Activated CD8-positive, alpha-beta memory T cell treated with anti-CD3 and anti-CD28 coated beads, Interleukin-2, amount 50 U/mL, for 24 hours (primary cell): Measurements from ENCODE around the gene ZDHHC20.
"Not testable (repeated sequence)": the region's sequence is repeated elsewhere in the genome, so short reads cannot be mapped to it uniquely, and the experiment has no call there.

Source experiments
- DNase-seq: peaks from one replicate; pipeline ENCODE4 v3.0.0-alpha.2; 2020; ENCODE audit errors: extremely low read depth

The ZDHHC20 gene

DNA sequence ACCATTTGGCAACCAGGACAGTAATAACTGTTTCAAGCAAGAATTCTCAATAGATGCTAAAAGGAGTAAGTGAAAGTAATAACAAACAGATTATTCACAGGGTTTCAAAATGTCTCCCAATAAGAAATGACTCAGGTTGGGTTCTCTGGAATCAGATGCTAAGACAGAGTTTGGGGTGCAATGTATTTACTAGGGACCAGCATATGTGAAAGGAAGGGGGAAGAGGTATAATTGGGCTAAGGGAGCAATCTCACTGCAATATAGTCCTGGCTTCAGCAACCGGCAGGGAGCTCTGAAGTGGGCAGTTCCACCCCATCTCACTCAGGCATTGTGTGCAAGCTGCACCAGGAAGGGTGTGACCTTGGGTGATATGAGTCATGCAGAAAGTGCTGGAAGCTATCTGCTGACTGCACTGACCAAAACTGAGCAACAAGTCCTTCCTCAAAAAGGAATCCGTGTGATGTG, 23.4 kb downstream of the ZDHHC20 start:
- DNase-seq = no peak

DNA sequence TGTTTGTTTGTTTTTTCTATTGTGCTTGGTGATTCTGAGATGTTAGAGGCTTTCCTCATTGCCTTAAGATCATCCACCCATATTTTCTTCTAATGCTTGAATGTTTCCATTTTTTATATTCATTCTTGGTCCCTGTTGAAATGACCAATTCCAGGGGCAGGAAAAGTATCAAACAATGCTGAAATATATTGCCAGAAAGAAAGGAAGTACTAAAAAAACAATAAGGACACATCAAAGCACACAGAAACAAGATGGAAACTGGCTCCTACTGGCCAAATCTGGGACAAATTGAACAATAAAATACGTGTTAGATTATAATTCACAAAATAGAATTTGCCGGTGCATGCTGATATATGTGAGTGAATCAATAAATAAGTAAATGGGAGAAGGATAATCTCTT, 23.9 kb downstream of the ZDHHC20 start:
- DNase-seq = no peak

DNA sequence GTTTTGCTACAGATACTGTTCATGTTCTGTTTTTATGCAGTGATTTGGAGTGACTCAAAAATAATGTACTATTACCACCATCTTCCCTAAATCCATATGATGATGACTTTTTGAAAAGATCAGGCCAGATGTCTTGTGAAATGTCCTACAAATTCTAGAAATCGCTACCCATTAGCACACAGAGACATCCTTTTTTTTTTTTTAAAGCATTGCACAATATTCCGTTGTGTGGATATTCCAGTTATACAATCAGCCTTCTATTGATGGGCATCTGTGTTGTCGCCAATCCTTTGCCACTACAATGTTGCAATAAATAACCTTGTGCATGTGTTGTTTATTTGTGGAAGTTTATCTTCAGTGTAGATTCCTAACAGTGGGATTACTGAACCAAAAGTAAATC, 24.5 kb downstream of the ZDHHC20 start:
- DNase-seq = no peak

DNA sequence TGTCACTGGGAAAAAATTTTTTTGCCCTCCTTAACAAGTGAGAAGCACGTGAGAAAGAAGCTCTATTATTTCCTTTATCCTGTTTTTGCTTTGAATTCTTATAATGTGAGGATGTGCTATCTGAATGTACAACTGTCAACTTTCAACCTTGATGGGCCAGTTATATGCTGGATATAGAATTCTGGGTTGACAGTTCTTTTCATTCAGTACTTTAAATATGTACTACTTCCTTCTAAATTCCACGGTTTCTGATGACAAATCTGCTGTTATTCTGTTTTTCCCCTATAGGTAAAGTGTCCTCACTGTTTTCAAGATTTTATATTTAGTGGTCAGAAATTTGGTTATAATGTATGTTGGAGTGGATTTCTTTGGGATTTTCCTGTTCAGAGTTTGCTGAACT, 29.9 kb downstream of the ZDHHC20 start:
- no peak for DNase-seq

DNA sequence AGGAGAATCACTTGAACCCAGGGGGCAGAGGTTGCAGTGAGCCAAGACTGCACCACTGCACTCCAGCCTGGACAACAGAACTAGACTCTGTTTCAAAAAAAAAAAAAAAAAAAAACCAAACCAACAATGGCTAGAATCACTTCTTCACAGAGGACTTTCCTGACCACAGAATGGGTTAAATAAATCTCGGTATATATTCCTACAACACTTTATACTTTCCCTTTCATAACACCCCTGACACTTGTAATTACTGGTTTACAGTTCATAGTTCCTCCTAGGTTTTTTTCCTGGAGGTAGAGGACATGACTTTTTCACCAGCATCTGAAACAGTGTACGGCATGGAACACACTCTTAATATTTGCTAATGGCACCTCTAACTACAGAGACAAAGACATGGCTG, 31.4 kb downstream of the ZDHHC20 start:
- DNase-seq = no peak

DNA sequence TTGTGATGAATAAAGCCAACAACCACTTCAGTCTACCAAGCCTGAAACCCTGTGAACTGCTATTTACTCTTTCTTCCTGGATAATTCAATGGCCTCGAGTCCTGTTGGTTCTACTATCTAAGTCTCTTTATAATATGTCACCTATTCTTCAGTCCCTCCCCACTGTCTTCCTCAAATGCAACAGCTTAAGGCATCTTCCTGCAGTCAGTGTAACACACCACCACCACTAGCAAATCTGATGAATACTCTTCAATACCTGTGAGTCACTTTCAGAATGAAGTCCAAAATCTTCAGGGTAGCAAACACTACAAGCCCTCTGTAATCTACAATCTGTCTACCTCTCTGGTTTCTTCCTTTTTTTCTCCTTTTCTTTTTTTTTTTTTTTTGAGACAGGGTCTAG, 32.9 kb downstream of the ZDHHC20 start:
- no peak for DNase-seq

DNA sequence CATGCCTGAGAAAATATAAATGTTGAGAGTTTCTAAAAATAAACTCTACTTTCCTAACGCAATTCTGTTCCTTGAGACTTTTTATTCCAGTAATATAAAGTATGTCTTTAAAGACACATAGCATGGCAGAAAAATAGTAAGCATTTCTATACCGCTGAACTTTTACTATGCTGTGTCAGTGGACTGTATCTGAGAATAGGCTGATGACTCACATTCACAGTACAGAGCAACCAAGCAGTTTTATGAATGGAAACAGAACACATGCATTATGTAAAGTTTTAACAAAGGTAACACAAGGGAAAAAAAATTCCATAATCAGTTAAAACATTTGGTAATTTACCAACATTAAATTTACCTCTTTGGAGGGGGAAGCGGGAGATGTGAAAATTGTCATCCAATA, 38.4 kb downstream of the ZDHHC20 start:
- DNase-seq = no peak

DNA sequence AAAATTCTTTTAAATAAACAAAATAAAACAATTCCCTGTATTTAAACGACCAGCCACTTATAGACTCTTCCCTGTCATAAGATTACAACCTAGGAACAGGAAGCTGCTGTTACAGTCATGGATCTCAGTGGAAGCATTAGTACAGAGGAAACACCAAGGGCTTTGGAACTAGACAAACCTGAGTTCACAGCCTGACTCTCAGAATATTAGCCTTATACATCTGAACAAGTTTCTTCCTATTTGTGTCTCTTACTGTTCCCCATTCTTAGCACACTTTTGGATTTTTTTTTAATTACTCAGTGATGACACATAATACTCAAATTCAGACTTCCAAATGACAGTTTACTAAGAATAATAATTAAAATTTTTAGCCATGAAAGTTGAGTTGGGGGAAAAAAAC, 46.1 kb downstream of the ZDHHC20 start:
- DNase-seq = no peak

DNA sequence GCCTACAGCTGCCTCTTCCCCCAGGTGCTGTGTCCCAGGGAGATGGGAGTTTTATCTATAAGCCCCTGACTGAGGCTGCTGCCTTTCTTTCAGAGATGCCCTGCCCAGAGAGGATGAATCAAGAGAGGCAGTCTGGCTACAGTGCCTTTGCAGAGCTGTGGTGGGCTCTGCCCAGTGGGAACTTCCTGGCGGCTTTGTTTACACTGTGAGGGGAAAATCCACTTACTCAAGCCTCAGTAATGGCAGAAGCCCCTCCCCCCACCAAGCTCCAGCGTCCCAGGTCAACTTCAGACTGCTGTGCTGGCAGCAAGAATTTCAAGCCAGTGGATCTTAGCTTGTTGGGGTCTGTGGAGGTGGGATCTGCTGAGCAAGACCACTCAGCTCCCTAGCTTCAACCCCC, 48.6 kb downstream of the ZDHHC20 start:
- not testable (repeated sequence) for DNase-seq

DNA sequence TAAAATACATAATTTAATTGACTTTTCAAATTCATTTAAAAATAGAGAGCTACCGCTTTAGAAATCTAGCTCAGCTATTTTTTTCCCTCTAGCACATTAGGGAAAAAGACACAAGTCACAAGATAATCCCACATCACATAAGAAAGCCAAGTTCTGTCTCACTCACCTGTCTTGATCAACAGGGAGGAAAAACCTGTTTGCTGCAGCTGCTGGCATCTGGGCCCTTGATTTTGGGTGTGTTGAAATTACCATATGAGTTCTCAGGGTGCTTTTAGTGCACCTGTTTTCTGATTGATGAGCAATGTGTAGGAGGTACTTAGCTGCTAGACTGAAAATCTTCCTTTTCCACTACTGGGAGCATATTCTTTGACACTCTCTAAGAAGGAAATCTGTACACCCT, 53.8 kb downstream of the ZDHHC20 start:
- DNase-seq = no peak

DNA sequence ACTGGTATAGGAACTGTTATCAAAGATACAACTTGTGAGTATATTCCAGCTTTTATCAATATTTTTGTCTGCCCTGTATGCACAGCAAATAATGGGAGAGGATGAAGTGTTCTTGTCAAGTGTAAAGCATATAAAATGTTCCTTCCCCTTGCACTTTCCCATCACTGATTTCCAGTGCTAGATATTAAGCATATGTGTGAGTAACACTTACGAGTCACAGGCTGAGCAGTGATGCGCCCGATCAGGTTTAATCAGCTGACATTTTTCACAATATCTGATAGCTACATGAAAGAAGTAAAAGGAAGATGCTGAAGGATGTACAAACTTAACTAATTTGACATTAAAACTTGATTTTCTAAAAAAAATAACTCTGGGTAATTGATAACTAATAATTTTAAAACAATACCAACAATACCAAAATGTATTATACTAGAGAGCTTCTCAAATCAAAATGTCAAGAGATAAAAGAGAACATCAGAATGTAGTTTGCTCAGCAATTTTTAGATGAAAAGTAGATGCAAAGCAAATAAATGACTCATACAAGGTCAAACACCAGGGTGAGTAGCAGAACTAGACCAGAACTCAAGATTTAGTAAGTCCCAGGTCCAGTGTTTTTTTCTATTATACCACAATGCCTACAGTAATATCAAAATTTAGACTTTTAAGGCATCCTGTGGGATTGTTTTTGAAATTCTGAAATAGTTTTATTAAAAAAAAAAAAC, 56.4 kb downstream of the ZDHHC20 start:
- DNase-seq = no peak

DNA sequence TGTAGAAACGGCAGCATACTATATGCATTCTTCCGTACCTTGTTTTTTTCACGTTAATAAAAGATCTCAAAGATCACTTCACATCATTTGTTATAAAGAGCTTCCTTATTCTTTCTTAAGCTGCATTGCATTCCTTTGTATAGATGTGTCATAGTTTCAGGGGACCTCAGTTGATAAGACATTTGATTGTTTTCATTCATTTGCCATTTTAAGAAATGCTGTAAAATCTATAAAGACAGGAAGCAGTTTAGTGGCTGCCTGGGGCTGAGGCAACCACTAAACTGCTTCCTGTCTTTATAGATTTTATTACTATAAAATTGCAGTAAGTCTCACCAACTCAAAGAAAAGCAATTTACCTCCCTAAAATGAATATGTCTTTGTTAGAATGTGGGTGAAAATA, 59.4 kb downstream of the ZDHHC20 start:
- no peak for DNase-seq

DNA sequence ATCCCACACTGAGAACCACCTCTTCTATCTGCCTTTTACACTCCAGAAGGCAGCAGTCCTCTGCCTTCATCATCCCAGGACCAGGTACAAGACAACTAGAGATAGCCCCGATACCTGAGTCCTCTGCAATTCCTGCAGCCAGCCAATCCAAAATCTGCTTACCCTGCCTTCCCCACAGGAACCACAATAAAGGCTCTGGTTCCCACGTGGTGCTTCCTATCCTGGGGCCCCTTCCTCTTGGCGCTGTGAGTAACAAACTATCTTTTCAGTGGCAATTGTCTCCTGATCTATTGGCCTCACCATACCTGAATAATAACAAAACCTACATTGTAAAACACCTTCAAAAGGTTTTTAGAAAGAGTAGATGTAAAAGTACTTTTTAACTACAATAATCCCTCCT, 63.1 kb downstream of the ZDHHC20 start:
- DNase-seq = no peak

DNA sequence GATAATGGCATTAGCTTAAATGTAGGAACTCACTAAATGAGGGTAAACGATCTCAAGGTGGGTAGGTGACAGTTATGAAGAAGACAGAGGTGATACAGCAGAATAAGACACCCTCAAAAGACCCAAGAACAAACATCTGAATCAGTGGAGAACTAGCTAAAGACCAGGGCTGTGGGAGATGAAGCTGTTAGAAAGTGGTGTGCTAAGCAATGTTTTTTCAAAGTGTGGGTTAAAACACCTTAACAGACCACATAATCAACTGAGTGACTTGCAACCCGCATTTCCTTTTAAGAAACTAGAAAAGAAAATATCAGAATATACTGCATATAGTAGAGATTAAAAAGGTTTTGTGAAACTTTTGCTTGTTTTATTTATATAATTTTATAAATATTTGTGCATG, 70.0 kb downstream of the ZDHHC20 start:
- DNase-seq = no peak

DNA sequence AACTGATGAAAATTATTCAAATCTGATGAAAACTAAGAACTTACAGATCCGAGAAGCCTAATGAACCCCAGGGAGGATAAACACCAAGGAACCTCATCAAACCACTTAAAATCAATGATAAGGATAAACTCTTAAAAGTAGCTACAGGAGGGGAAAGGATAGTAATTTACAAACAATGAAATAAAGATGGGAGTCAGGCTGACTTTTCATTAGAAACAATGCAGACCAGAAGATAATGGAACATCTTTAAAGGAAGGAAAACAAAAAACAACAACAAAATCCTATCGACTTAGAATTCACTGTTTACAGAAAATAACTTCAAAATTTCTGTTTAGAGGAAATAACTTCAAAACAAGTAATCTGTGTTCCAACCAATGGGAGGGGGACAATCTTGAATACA, 73.4 kb downstream of the ZDHHC20 start:
- DNase-seq = no peak

DNA sequence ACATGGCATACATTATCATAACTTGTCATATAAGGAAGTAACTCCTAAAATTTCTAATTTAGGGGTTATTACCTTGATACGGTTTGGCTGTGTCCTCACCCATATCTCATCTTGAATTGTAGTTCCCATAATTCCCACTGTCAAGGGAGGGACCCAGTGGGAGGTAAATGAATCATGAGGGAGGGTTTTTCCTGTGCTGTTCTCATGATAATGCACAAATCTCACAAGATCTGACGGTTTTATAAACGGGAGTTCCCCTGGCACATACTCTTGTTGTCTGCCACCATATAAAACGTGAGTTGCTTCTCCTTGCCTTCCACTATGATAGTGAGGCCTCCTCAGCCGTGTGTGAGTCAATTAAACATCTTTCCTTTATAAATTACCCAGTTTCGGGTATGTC, 76.0 kb downstream of the ZDHHC20 start:
- no peak for DNase-seq

DNA sequence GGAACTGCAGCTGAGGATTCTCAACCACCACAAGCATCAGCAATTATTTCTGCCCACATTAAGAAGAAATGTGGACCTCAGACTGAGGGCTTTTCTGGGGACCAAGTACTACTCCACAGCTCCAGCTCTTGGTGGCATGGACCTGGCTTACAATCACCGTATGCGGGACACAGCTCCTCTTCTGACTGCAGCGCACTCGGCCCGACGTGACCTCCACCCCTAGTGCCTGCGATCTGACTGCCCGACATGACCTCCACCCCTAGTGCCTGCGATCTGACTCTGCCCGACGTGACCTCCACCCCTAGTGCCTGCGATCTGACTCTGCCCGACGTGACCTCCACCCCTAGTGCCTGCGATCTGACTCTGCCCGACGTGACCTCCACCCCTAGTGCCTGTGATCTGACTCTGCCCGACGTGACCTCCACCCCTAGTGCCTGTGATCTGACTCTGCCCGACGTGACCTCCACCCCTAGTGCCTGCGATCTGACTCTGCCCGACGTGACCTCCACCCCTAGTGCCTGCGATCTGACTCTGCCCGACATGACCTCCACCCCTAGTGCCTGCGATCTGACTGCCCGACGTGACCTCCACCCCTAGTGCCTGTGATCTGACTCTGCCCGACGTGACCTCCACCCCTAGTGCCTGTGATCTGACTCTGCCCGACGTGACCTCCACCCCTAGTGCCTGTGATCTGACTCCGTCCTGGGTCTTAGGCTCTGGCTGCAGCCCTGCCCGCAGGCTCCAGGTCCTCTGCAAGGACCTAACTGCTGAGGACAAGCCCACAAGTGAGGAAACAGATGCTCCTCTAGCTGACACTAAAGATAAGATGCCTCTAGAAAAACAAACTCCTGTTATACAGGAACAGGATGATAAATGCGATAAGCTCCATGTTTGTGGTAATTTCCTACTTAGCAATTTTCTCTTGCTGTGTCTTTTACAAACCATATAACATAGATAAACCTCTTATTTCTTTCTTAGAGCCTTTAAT, 81.8 kb downstream of the ZDHHC20 start:
- not testable (repeated sequence) for DNase-seq

DNA sequence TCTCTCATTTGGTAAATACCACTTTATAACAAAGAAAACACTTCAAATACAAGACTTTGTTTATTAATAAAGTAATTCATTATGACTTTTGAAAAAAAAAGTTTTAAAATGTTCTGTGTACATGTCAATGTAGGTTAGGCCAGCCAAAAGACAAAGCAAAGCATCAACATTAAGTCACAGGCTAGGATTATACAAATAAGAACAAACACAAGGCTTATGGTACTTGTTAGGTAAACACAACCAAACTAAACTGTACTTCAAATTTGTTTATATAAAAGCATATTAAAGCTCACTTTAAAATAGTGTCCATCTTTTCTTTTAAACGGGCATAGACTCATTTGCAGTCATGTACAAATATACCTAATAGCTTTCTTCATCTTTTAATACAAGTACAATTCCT, 86.6 kb downstream of the ZDHHC20 start:
- DNase-seq = no peak

DNA sequence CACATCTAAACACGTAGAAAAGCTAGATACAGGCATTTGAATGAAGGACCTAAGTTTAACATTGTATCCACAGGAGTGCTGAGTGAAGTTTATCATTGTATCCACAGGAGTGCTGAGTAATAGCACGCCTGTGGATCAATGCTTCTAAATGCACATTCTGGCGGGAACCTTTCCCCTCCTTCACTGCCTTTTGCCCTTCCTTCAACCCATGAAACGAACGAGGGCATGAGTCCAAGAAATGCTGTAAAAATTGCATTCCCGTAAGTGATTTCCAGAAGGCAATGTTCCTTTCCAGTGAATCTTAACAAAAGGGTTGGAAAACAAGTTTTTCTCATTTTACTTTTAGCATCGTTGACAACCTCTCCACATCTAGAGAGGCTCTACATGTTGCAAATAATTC, 88.1 kb downstream of the ZDHHC20 start:
- DNase-seq = no peak

DNA sequence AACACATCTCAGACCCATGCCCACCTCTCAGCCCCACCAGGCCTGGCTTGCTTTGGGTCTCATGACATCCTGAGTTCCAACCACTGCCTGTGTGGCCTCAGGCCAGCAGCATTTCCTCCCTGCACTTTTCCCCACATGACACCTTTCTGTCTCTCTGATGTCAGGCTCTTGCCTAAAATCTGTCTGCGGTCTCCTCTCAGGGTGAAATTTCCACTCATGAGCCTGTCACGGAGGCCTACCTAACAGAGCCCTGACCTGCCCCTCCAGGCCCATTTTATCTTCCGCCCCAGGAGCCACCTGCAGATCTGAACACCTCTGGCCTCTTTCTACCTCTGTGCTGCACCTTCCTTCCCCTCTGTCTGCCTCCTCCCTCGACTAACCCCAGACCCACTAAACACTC, 93.5 kb downstream of the ZDHHC20 start:
- DNase-seq = no peak

DNA sequence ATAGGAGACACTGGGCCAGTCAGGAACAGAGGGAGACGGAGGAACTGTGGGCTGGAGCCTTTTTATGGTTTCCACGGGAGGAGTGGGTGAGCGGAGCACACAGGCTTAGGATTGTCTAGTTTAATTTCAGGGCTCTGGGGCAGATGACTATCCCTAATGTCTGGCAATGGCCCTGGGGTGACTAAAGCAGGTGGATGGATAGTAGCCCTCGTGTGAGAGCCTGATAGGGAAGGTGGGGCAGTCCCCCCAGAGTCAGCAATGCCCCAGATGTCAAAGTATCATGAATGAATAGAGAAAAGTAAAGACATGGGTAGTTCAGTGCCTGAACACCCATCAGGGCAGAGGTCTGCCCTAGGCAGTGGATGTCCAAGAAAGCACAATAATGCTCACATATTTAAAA, 94.2 kb downstream of the ZDHHC20 start:
- DNase-seq = no peak

DNA sequence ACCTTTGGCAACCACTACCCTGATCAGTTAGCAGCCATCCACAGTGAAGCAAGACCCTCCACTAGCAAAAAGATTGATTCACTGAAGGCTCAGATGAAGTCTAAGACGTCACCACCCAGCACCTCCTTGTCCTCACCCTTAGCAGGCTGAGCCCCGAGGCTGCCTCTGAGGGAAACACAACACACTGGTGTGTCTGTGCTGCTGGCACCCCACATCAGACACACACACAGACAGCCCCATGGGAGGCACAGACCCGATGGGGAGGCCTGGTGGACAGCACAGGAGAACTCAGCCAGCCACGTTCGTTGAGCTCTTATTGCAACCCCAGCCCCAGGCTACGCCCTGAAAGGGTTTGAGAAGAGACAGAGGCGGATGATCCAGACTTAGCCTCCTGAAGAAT, 94.7 kb downstream of the ZDHHC20 start:
- DNase-seq = no peak

DNA sequence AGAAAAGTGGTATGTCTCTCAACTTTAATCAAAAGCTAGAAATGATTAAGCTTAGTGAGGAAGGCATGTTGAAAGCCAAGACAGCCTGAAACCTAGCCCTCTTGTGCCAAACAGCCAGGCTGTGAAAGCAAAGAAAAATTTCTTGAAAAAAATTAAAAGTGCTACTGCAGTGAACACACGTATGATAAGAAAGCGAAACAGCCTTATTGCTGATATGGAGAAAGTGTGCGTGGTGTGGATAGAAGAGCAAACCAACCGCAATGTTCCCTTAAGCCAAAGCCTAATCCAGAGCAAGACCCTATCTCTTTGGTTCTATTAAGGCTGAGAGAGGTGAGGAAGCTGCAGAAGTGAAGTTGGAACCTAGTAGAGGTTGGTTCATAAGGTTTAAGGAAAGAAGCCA, 96.4 kb downstream of the ZDHHC20 start:
- no peak for DNase-seq
